GM21825 (cell line): Measurements from ENCODE around the gene SPATA31E1.

Experiments used
- ATAC-seq: cut with Tn5 transposase; IDR thresholded peaks from one replicate; pipeline ENCODE4 v1.9.1; 2021; ENCODE audit warnings: mild to moderate bottlenecking, moderate library complexity; ENCODE audit not compliant: unreplicated experiment

Gene SPATA31E1

DNA sequence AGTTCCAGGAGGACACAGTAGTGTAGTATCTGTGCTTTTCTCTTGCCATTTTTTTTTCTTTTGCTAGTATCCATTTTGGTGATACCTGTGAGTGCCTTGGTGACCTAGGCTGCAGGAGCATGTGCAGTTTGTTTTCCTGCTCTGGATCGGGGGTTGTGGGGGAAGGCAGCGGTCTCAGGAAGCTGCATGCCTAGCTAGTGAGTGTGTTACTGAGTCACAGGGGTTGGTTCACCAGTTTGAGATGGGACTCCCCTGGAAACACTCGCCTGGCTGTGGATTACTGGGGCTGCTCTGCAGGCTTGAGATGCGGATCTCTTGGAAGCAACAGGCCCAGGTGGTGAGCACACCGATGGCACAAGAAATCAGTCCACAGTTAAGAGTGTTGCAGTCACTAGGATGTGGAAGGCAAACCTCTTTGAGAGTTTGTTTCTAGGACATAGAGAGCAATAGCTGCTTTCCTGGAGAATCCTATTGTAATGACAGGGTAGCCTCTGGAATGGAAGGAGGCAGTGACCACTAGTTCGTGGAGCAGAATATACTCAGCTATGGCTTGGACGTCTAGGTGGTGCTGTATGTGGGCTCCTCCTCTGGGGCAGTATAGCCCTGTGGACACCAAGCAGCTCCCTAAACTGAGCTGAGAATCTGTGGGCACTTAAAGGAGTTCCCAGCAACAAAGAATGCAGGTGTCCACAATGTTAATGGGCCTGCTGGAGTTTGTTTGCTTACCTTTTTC, 20.0 kb upstream of the SPATA31E1 start:
- ATAC-seq = no peak

DNA sequence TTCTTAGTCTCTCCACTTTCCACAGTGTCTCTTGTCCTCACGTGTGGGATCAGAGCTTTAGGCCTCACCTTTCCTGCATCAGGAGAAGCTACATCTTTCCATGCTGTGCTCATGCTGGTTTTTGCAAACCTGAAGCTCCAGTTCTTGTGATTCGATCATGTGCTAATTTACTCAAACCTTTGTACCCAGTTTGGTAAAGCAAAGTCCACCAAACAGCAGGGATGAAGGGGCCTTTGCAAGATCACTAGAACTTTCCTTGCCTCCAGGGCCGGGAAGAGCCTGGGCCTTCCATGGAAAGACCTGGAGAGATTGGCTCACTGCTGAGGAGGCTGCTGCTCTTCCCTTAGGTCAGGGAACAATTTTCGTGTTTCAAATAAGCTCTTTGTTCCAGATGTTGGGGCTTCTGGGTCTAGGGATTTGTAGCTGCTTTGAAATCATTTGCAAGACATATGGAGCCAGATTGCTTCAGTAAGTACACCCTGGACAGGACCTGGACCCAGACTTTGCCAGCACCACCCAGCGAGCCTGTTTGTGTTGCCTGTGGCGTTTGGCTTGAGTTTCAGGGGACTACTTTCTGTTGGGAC, 18.7 kb upstream of the SPATA31E1 start:
- ATAC-seq = no peak

DNA sequence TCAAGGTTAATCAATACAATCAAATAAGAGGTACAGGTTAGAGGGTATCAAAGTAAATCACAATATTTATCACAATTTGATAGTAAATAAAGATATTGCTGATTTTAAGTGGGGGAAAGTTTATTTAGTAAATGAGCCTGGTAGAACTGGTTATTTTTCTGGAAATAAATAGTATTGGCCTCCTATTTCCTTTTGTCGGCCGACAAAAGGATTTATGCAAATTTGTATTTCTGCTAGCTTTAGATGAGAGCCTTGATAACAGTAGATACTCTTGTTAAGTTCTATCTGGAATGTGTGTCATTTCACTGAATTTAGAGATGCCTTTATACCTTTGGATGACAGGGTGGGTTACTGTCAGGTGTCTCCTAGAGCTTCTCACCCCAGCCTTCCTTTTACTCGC, 17.8 kb upstream of the SPATA31E1 start:
- ATAC-seq = no peak

DNA sequence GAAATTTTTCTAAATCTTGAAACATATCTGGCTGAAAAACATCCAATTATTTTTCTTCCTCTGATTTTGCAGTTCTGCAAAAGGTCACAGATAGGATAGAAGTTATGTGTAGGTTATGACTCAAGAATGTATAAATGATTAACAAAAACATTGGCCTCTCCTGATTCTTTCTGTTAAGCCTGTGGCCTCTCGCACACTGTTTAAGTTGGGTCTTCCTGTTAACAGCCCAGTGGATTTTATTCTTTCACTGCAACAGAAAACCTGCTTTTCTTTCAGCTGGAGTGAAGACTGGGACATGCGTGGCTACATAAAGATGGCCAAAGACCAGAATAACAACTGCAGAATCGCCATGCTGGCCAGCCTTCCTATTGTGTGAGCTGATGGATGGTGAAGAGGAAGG, 17.1 kb upstream of the SPATA31E1 start:
- no peak for ATAC-seq

DNA sequence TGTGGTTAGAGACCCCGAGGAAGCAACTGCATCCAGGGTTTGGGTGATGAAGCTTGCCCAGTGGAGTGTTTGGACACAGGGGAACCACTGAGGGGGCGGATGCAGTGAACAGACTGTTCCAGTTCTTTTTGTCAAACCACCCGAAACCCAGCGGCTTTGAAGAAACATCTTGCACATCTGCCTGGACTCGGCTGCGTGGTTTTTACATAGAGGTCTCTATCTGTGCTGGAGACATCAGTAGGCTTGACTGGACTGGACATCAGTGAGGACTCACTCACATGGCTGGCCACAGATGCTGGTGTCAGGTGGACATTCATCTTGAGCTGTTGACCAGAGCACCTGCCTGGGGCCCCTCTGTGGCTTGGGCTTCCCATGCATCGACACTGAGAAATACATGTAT, 15.3 kb upstream of the SPATA31E1 start:
- ATAC-seq = no peak

DNA sequence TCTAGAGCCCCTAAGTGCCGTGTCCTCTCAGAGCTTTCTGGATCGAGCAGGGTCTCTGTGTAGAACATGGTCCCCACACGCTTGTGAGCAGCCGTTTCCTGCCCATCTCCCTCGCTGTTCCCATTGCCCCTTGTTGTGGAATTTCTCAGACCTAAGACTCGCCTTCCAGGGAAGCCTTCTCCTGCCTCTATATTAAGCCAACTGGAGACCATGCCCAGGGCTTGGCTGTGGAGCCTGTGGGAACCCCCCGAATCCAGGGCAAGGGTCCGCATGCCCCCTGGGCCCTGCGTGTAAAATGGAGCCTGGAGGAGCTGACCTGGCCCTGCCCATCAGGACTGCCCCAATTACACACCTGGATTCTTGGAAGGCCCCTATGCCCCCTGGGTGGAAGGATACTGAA, 14.5 kb upstream of the SPATA31E1 start:
- no peak for ATAC-seq

DNA sequence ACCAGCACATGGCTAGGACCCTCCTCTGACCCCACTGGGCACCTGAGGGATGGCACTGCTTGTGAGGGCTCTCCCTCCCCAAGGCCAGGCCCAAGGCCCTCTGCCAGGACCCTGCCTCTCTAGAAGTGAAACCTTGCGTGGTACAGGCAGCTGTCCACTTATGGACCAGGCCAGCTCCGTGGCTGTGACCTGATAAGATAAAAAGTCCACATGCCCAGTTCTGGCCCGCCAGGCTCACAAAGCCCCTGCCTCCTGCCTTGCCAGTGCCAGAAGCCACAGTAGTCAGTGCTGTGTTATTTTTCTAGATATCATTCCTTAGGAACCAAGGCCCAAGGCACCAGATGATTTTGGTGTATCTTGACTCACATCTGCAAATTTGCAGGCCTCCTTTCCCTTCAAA, 14.0 kb upstream of the SPATA31E1 start:
- ATAC-seq = no peak

GRCh38 chr9:87869082-87869481, 13.6 kb upstream of the SPATA31E1 start:
- no peak for ATAC-seq

- no peak for ATAC-seq
Measured at GRCh38 chr9:87871425-87872078, 11.1 kb upstream of the SPATA31E1 start.

- ATAC-seq = no peak
Measured at GRCh38 chr9:87872079-87872624, 10.5 kb upstream of the SPATA31E1 start.

GRCh38 chr9:87873607-87874303, 8.9 kb upstream of the SPATA31E1 start:
- no peak for ATAC-seq

DNA sequence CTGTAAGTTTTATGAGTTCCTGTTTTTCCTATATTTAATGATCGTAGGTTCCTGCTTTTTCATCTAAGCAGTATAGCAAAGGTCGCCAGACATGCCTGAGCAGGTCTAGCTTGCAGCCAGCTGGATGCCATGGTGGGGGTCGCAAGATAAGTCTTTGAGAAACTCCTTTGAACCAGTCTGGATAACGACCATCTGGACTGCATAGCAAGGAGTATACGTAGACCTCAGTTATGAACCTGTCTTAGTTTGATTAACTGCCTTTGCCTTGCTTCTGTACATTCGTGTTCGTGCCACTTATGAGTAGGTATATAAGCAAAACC, 8.4 kb upstream of the SPATA31E1 start:
- ATAC-seq = no peak

DNA sequence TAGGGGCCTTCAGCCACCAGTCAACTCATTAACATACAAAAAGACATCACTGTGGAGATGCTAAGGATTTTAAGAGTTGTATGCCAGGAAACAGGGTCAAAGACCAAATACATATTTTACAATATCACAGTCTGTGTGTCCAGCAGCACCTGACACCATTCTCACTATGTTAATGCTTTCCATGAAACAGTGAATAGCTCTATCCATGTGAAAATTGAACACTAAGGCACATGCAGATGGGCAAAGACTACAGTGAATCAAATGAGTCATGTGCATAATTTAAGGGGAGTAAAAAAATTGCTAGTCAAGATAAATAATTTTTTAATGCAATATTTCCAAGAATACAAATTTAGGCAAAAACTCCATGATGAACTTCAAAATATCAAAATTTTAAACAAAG, 7.6 kb upstream of the SPATA31E1 start:
- ATAC-seq = no peak

DNA sequence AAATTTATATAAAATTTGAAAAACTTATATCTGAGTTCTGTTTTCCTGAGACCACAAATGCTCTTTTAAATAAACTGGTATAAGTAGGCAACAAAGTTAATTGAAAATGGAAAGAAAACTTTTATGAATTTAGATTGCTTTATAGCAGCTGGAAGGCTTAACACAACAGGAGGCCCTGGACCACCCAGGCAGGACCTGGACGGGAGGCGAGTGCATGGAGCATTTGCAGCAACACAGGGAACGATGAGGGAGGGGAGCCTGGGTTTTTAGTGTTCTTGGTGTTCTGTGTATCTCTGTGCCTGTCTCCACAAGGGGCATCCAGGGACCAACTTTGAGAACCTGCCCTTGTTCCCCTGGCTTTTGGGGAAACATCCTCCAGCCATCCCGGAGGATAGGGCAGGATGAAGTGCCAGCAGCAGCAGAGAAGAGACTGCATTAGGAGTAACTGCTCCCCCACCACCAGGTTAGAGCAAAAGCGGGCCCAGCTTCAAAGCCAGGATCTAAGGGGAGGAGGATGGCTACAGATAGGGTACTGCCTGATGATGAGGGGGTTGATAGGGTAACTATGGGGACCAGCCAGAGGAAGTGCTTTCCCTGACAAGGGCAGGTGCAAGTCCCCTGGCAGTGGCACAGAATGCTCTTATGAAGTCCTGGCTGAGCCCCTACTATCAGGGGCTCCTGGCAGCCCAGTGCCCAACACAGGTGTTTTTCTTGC, 6.7 kb upstream of the SPATA31E1 start:
- no peak for ATAC-seq

DNA sequence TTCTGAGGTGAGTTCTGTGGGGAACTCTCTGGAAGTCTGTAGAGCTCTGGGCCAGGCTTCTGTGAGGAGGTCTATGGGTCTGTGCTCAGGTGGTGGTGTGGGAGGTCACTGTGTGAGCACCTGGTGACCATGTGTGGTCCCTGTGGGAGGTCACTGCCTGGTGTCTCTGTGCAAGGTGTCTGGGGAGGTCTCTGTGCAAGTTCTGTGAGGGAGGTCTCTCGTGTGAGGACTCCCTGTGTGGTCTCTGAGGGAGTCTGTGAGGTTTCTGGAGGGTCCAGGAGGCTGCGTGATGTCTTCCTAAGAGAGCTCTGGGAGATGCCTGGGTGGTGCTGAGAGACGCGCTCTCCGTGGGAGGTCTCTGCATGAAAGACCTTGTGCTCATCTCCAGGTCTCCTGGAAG, 6.0 kb upstream of the SPATA31E1 start:
- no peak for ATAC-seq

DNA sequence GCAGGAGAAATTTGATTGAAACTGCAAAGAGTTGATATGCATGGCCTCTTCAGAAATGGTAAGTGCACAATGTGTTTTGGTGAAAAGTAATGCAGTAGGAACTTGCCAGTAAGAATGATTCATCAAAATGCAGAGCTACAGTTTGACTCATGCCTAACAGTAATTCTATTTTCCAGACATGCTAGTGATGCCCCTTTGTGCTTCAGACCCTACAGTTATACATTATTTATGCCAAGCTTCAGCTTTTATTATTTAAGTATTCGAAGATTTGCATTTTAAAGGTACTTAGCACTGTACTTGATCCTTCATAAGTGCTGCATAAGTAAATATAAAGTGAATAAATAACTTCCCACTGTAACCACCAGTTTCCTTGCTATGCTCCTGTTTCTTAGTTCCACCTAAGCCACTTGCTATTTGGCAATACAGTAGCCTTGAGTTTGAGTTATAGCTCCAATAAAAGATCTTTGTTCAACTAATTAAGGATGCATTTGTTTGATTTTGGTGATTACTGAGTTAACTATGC, 3.6 kb upstream of the SPATA31E1 start:
- ATAC-seq = no peak

- ATAC-seq = no peak
Measured at GRCh38 chr9:87880116-87880515, 2.6 kb upstream of the SPATA31E1 start.

DNA sequence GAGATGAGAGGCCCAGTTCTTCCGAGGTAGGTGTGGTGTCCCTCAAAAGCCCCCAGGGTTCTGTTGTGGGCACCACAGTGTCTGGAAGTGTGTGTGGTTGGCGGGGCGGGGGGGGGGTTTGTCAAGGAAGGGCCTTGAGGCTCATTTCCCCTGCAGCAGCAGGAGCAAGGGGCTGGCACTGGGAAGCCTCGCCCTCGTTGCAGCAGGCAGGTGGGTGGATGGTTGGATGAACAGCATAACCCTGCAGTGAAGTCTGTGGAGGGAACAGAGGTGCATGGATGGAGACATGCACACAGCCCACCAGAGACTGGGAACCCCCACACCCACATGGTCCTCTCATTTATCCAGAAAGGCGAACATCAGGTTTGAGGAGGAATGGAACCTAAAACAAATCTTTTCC, 2.0 kb upstream of the SPATA31E1 start:
- no peak for ATAC-seq

- ATAC-seq = no peak
Measured at GRCh38 chr9:87883274-87883673, 597 bp downstream of the SPATA31E1 start.

- ATAC-seq = no peak
Measured at GRCh38 chr9:87883990-87884389, 1.3 kb downstream of the SPATA31E1 start.
